ENCODE results near the gene RAB11FIP2.

GRCh38 chr10:118047880-118048279 lies 1.1 kb upstream of the RAB11FIP2 start:
- TF ChIP-seq CTCF (IDR thresholded peaks at IDR 0.05; ENCODE audit: low read length), result no peak
- no peak for TF ChIP-seq EZH2 (IDR thresholded peaks at IDR 0.05; ENCODE audit: borderline replicate concordance, low read length)

Data from OCI-LY1 (cell line).